DMS153 (cell line): ENCODE data around the gene SLC35D2.
"Not testable (repeated sequence)": the region's sequence is repeated elsewhere in the genome, so short reads cannot be mapped to it uniquely, and the experiment has no call there.

Experiments used
- DNase-seq: peaks from one replicate; lab custom pipeline; 2025; lab: John Stamatoyannopoulos, UW

The SLC35D2 gene

GRCh38 chr9:96317335-96317980 lies 66.1 kb downstream of the SLC35D2 start:
- no peak for DNase-seq

GRCh38 chr9:96309850-96310249 lies 73.7 kb downstream of the SLC35D2 start:
- no peak for DNase-seq

- not testable (repeated sequence) for DNase-seq
Observed at GRCh38 chr9:96306958-96307357, 76.6 kb downstream of the SLC35D2 start.

DNA sequence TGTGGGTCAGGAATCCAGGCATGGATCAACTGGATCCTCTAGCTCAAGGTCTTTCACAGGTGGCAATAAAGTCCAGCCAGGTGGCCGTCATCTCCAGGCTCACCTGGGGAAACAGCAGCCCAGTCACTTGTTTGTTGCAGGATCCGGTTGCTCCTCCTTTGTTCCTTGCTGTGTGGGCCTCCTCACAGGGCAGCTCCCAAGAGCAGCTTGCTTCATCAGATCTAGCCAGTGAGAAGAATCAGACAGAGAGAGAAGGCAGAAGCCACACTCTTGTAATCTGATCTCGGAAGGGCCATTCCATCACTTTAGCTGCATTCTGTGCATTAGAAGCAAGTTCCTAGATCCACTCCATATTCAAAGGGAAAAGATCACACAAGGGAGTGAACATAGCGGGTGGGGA lies 78.3 kb downstream of the SLC35D2 start:
- DNase-seq = no peak

DNA sequence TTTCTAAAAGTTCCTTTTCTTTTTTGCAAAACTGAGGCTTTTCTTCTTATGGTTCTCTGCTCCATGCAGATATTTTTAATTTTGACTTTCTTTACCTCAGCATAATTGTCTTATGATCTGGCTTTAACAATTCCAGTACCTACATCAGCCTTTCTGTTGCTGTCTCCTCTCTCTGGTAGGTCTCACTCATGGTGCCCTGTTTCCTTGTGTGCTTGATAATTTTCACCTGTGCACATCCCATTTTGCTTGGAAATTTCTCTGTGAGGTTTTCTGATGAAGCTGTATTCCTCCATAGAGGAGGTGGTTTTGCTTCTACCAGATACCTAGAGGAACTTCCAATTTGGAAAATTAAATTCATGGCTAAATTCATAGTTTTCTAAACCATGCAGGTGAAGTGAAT lies 79.3 kb downstream of the SLC35D2 start:
- DNase-seq = no peak

DNA sequence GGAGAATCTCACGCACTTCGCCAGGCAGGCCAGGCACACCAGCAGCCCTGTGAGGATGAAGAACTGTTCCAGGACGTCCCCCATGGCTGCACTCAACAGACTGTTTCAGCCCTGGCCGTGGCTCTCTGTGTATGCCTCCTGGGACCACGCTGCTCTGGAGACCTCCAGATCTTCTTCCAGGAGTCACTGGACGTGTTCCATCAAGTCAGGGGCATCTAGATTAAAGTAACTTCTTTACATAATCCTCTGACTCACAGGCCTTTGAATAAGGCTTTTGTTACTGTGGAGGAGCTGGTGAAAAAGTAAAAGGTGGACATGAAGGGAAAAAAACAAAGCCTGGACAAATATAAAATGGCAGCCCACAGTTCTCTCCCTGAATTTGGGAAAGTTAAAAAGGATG lies 81.5 kb downstream of the SLC35D2 start, which contains the start of gene HSD17B3:
Gene HSD17B3, minus strand, starts transcription at position 156 of the 400 bp plus-strand sequence. Its CDS starts 72 bp downstream, at position 84.
- no peak for DNase-seq

- no peak for DNase-seq
Observed at GRCh38 chr9:96299823-96300222, 83.7 kb downstream of the SLC35D2 start.

- DNase-seq = no peak
Observed at GRCh38 chr9:96294159-96294545, 89.4 kb downstream of the SLC35D2 start.

GRCh38 chr9:96293498-96294158 lies 89.9 kb downstream of the SLC35D2 start:
- DNase-seq = no peak

DNA sequence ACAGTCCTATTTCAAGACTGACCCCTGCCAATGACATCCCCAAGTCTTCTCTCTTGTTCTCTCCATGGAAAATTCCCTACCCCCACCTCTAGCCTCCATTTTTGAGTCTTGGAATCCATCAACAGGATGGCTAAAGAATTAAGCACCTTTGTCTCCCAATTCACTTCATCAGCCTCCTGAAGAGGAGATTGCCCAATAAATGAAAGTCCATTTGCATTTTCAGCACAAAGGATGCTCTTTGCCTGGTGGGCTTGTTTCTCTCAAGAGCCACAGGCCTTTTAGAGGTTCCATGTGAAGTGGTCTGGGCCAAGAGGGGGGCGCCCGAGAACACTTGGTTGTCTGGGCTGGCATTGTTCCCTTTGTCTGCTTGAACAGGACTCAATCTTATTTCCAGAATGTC lies 94.1 kb downstream of the SLC35D2 start:
- DNase-seq = no peak

- no peak for DNase-seq
Observed at GRCh38 chr9:96281641-96282040, 101.9 kb downstream of the SLC35D2 start.

GRCh38 chr9:96279932-96280331 lies 103.6 kb downstream of the SLC35D2 start:
- DNase-seq = no peak

GRCh38 chr9:96274939-96275338 lies 108.6 kb downstream of the SLC35D2 start:
- no peak for DNase-seq
